Activated T-cell treated with anti-CD3 and anti-CD28 coated beads for 24 hours (primary cell): ENCODE data around the gene PKM.

Source experiments
- DNase-seq: peaks from one replicate; pipeline ENCODE4 v3.0.0-alpha.2; 2020; ENCODE audit warnings: low read depth

The PKM gene

DNA sequence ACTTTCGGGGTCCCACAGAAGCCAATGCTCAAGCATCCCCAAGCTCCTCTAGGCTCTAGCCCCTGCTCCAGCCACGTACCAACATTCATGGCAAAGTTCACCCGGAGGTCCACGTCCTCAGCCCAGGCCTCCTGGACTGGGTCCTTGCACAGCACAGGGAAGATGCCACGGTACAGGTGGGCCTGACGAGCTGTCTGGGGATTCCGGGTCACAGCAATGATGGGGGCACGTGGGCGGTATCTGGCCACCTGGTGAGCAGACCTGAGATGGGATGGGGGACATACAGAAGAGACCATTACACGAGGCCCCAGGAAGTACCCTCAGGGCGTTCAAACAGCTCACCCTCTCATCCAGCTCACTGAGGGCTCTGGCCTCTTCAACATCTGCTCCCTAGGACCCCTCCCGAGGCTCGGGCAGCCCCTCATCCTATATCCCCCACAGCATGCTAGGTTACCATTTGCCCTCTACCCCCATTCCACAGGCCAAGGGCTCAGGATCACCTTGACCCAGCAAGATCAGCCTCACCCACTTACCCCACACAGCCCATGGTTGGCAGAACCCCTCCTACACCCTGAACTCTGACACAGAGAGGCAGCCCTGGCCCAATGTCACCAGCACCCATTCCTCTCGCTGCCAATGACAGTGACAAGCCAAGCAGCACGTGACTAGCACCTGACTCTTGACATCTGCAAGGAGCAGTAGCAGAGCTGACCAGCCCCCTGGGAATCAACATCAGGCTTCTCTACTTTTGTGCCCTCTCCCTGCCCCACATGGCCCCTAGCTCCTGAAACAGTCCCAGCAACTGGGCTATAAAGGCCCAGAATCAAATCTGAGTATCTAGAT, 30.4 kb downstream of the PKM start:
- no peak for DNase-seq

DNA sequence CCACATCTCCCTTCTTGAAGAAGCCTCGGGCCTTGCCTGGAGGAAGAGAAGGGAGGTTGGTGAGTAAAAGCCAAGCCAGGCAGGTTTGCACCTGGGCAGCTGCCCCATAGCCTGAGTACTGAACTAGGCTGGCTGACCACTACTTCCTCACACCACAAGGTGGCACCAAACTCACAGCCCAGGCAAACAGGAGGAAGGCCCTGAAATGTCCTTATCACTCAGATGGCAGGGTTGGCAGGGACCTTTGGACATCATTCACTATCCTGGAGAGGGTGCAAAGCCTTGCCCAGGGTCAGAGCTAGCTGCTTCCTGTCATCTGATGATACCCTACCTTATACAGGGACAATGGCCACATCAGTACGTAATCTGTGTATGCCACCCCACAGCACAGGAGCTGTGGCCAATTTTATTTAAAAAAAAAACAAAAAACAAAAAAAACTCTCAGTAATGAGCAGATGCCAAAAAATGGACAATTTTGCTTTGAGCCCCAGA, 31.2 kb downstream of the PKM start:
- DNase-seq = peak; percentile 63

DNA sequence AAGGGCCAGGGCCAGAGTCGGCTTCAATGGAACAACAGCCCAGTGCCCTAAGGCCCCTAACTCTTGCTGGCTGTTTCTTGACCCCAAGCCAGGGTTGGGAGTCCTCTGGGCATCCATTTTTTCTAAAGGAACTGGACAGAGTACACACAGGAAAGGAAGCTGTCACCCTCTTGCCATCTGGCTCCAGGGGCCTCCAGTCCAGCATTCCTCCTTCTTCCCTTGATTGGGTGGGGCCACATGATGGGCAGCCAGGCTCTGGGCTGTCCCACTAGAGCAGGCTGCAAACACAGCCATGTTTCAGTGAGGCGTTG, 31.8 kb downstream of the PKM start:
- DNase-seq = no peak

DNA sequence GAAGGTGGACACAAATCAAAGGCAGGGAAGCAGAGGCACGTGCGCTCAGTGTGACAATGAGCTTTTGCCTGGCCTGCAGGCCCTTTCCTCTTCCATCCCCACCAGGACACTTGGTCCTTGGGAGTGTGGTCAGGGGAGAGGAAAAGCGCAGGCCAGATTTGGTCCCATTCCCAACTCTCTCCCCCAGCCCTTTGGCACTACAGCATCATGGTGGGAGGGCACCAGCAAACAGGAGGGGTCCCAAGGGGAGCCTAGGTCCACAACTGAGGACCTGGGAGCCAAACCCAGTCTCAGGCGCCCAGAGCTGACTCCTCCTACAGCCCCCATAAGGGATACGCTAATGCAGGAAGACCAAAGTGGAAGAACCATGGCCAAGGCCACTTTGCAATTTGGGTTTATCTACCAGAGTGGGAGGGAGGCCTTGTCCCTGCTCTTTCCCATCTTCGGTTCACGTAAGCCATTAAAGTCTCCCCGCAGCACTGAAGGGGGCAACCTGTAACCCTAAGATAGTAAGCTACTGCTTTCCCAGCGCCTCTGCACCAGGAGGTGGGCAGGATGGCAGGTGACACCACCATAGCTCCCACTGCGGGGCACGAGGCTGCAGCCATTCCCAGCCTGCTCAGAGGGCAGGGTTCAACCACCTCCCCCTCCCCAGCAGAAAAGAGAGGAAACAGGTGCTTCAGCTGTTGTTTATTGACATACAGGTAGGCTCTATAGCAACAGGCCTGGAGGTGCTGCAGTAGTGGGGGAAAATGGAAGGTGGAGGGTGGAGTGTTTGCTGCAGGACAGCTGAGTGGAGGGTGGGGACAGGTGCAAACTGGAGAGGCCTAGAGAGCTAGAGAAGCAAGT, 32.4 kb downstream of the PKM start:
- no peak for DNase-seq

DNA sequence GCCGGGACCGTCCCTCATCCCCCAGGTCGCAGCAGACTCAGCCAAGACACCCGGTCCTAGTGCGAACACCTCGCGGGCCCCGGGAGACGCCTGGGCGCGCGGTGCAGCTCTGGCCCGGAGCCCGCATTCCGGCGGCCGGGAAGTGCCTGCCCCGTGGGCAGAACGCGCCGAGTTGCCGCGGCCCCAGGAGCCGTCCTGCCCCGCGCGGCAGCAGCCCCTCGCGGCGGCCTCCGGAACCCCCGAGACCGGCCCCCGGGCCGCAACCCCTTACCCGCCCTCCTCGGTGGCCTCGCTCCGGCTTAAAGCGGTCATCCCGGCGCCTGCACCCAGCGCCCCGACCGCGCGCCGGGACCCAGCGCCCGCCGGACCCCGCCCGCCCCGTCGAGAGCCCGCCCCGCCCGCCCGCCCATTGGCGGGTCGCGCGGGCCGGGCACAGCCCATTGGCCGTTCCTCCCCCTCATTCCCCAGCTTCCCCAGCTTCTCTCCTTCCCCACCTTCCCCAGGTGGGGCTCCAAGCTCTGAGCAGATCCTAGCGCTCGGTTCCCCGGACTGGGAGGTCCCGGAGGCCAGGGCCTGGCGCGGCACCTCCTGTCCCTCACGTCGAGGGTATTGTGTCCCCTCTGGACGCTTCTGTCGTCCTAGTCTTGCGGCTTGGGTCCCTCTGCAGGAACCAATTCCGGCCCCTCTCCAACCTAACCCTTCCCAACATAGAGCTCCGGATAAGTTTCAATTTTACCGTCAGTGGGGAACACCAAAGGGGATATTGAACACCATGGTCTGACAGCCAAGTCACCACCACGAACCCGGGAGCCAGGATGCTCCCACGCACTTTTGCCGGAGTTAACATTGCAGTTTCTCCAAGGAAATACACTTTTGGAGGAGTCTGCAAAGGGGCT, 33.3 kb downstream of the PKM start, which contains the start of gene GRAMD2A:
Gene GRAMD2A, minus strand, starts transcription at position 328 of the 896 bp plus-strand sequence.
- no peak for DNase-seq

DNA sequence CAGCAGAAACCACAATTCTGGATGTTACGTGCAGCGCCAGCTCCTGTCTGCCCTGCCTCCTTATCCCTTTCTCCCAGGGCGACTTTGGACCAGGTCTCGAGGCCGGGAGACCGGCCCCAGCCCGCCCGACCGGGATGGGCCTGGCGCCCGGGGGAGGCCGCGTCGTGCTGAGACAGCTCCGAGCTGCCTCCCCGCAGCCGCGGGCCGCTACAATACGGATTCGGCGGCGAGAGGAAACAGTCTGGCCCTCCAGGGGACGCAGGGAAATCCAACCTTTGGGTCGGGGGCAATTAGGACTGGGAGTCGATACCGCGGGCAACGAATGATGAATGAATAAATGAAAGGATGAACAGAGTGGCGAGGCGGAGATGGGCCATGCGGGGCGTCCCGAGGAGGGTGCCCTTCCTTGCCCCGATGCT, 33.9 kb downstream of the PKM start:
- no peak for DNase-seq

DNA sequence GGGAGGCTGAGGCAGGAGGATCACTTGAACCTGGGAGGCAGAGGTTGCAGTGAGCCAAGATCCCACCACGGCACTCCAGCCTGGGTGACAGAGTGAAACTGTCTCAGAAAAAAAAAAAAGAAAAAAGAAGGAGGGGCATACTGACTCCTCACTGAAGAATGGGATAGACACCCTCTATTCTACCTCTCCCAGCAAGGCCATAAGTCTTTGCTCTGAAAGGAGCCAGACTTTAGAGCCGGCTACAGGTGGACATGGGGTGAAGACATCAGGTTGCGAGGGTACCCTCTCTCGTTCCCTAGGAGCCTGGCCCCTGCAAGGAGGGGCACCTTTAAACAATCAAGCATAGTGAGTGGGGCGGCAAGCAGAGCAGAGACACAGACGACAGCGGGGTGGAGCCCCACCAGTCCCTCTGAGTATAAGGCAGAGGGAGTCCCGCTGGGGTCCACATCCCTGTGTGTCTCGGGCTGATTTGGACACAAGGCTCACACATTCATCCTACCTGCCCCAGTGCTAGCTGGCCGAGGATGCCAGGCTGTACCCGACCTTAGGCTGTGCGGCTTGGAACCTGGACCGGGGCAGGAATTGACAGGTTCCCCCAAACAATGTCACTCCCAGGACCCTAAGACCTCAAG, 34.5 kb downstream of the PKM start:
- no peak for DNase-seq

- no peak for DNase-seq
Observed at GRCh38 chr15:72195101-72195511, 35.9 kb downstream of the PKM start.

DNA sequence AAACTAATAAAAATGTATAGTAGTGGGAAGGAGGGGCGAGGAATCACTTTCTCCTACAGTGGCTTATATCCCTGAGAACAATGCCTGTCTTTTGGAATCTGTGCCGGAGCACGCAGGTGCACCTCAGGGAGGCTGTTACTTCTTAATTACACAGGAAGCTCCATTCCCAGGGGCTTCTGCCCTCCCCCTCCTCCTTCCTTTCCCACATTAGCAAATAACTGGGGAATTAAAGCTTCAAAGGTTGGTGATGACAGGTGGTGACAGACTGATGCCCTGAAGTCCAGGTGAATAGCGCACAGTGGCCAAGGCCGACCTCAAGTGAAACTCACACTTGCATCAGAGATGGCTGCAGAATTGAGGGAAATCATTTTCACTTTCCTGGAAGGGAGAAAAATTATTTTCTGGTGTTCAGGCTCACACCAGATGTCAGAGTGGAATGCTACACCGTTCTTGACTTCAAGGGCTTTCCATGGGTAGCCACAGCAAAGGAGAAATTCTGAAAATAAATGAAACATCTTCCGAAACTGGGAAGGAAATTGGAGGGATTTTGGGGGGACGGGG, 37.1 kb downstream of the PKM start:
- no peak for DNase-seq

DNA sequence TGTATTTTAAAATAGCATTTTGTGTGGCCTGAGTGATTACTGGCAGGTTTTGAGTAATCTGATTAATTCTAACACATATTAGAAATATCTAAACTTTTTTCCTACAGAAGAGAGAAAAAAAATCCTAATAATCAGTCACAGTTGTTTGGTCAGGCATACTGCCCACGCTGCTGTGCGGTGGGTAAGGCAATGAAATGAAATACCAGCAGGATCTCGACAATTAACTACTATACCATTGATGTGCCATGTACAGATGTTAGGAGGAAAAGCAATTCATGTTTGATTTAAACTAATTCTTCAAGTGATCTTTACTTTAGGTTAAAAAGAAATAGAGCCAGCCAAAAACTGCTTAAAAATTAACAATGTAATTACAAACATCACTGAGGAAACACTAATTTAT, 38.6 kb downstream of the PKM start:
- no peak for DNase-seq

GRCh38 chr15:72189250-72189902, 41.6 kb downstream of the PKM start:
- DNase-seq = no peak

DNA sequence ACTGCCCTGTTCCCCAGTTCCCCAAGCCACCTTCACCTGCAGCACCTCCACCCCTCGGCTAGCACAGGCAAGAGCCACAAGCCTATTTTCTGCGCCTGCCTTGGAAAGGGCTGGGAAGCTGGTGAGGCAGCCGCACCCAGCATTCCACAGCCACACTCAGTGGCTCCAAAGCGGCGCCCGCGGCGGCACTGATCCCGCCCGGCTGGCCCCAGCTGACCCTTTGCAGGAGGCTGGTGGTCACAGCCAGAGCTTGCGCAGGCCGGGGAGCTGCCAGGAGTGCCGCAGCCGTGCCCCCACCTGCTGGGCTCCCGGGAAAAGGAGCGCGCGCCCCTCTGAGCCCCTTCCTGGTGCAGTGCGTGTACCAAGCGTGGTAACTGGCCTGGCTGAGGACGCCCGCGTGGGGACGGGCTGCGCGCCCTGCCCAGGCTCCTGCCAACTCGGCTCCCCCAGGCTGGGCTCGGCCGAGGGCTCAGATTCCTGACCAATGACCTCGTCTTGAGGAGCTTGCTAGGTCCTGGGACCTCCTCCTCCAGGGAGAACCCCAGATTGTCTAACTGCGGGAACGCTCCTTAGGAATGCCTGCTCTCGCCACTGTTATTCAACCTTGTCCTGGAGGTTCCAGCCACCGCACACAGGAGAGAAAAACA, 46.7 kb downstream of the PKM start:
- no peak for DNase-seq

- no peak for DNase-seq
Observed at GRCh38 chr15:72183781-72184164, 47.2 kb downstream of the PKM start.

DNA sequence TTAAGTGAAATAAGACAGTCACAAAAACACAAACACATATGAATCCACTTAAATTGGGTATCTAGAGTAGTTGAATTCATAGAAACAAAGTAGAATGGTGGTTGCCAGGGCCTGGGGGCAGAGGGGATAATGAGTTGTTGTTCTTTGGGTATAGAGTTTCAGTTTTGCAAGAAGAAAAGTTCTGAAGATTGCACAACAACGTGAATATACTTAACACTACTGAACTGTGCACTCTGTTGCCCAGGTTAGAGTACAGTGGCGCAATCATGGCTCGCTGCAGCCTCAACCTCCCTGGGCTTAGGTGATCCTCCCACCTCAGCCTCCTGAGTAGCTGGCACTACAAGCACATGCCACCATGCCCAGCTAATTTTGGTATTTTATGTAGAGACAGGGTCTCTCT, 48.3 kb downstream of the PKM start:
- DNase-seq = no peak

DNA sequence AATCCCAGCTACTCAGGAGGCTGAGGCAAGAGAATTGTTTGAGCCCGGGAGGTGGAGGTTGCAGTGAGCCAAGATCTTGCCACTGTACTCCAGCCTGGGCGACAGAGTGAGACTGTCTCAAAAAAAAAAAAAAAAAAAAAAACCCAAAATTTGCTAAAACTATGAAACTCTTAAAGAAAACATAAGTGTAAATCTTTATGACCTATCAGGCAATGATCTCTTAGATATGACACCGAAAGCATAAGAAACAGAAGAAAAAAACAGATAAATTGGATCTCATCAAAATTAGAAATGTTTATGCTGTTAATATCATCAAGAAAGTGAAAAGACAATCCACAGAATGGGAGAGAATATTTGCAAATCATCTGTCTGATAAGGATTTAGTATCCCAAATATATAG, 48.7 kb downstream of the PKM start:
- no peak for DNase-seq

- DNase-seq = no peak
Observed at GRCh38 chr15:72180761-72181324, 50.1 kb downstream of the PKM start.

GRCh38 chr15:72179950-72180581, 50.9 kb downstream of the PKM start:
- DNase-seq = no peak

- DNase-seq = no peak
Observed at GRCh38 chr15:72178976-72179585, 51.9 kb downstream of the PKM start.

DNA sequence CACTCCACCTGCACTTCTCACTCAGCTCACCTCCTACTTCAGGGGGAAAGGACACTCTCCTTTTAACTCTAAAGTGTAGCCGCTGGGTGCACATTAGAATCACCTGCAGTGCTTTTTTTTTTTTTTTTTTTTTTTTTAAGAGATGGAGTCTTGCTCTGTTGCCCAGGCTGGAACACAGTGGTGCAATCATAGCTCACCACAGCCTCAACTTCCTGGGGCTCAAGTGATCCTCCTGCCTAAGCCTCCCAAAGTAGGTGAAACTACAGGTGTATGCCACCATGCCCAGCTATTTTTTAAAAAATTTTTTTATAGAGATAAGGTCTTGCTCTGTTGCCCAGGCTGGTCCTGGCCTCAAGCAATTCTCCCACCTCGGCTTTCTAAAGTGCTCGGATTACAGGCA, 54.2 kb downstream of the PKM start:
- DNase-seq = no peak
